Mucosa of descending colon (tissue), 3 donors: ENCODE results near the gene KIF5C. TPM values are rescaled to one million over a fixed set of nuclear protein-coding genes. Genes with fewer than 3 reads are reported as not detected.
A peak's percentile ranks its signal among the peaks of the same experiment; 100 is the strongest.

ENCODE experiments used
- ATAC-seq: fragments of 200-7000 bp; cut with Tn5 transposase; one replicate; pipeline ENCODE4 v1.9.1; 2020; ENCODE audit warnings: mild to moderate bottlenecking, moderate library complexity
- DNase-seq, 3 donors: peaks; one replicate each; pipeline ENCODE4 v3.0.0-alpha.2; 2020
- H3K36me3 ChIP-seq: fragments of 200-600 bp; one replicate; pipeline ENCODE4 v1.8.0; 2021; ENCODE audit warnings: low read depth, mild to moderate bottlenecking
- H3K4me1 ChIP-seq: fragments of 200-600 bp; one replicate; pipeline ENCODE4 v1.8.0; 2021; ENCODE audit warnings: low read depth, mild to moderate bottlenecking
- H3K4me3 ChIP-seq: fragments of 200-600 bp; one replicate; pipeline ENCODE4 v1.8.0; 2021; ENCODE audit warnings: mild to moderate bottlenecking
- H3K9me3 ChIP-seq: fragments of 200-600 bp; one replicate; pipeline ENCODE4 v1.8.0; 2021; ENCODE audit warnings: mild to moderate bottlenecking
- intact Hi-C, 2 donors: fragments of 100-400 bp; cut with DNase I in 1 of 2; cut with micrococcal nuclease in 1 of 2; formaldehyde crosslinking; loops; one replicate each; pipeline versions ENCODE4 v1.11.0 to v1.11.1; 2022; cut with DNase I, micrococcal nuclease
- total RNA-seq, 3 donors: library from RNA; stranded (reverse); fragmentation: NEBNext Ultra II Directional in 2 of 3; extraction: Animal tissue kit (Norgen Biotek cat#: 25700) in 2 of 3; gene quantifications; one replicate each; pipeline versions ENCODE4 v1.2.1 to v1.2.4, GENCODE V29; 2021 to 2023
- TF ChIP-seq, protein P1 (sequence below): fragments of 200-600 bp; IDR thresholded peaks from one replicate; pipeline ENCODE4 v1.8.0; 2022; ENCODE audit warnings: antibody characterized with exemption, mild to moderate bottlenecking
- donor health status: DM: no; HTN: no; CAD: no; lungs with moderate emphysema.
- donor health status: DM: no; HTN: no; CAD: no.
- donor health status: DM: no; HTN: yes; CAD: no.

The KIF5C gene
- total RNA-seq, 3 donors from 2014 or later: 1.5 to 11.0 (median 2.5) TPM

DNA sequence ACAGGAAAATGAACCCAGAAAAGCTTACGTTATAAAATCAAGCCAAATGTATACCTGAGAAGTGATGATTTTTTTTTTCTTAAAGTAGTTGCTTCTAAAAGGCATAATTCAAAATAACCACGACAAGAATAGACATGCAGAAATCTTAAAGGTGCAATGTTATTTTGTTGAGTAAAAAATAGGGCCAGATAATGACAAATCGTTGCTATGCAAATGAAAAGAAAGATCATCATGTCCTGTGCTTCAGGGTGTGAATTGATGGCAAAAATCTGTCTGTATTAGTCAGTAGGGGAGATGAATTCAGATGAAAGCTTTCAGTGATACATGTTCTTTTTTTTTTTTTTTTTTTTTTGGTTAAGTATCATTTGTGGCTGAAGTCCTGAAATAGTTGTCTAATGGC lies 187.5 kb downstream of the KIF5C start:
- no peak overlapping the region for H3K4me3 ChIP-seq
- TF ChIP-seq, protein P1, sequence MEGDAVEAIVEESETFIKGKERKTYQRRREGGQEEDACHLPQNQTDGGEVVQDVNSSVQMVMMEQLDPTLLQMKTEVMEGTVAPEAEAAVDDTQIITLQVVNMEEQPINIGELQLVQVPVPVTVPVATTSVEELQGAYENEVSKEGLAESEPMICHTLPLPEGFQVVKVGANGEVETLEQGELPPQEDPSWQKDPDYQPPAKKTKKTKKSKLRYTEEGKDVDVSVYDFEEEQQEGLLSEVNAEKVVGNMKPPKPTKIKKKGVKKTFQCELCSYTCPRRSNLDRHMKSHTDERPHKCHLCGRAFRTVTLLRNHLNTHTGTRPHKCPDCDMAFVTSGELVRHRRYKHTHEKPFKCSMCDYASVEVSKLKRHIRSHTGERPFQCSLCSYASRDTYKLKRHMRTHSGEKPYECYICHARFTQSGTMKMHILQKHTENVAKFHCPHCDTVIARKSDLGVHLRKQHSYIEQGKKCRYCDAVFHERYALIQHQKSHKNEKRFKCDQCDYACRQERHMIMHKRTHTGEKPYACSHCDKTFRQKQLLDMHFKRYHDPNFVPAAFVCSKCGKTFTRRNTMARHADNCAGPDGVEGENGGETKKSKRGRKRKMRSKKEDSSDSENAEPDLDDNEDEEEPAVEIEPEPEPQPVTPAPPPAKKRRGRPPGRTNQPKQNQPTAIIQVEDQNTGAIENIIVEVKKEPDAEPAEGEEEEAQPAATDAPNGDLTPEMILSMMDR: no peak
- no peaks in the 10 kb centered on the region for H3K36me3 ChIP-seq
- DNase-seq (no peak), ATAC-seq (no peak)
- peaks cover 21% of the 10 kb centered on the region for H3K4me1 ChIP-seq
- intact Hi-C loops: no loop called here
- no peaks in the 10 kb centered on the region for H3K9me3 ChIP-seq

DNA sequence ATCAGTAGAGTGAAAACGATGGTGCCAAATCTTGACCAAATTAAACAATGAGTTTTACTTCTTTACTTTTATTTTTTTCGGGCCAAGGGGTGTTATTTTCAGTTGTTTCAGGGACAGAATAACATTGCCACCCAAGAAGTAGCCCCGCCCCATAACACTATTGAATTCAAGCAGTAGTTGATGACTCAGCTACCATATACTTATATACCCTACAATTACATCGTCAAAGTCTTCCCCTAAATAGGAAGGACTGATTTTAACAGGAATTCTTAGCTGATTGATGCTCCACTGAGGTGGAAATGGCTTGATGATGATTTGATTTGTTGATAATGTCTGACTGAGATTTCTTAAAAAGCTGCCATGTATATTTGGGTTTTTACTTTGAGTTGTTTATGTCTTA lies 188.2 kb downstream of the KIF5C start:
- TF ChIP-seq, protein P1: no peak
- ATAC-seq (peak; percentile 79), DNase-seq (no peak)
- intact Hi-C loops: no loop called here
- Histone ChIP-seq H3K9me3 (no peaks in the 10 kb centered on the region), H3K36me3 (no peaks in the 10 kb centered on the region), H3K4me3 (no peak overlapping the region), H3K4me1 (peaks cover 21% of the 10 kb centered on the region)

DNA sequence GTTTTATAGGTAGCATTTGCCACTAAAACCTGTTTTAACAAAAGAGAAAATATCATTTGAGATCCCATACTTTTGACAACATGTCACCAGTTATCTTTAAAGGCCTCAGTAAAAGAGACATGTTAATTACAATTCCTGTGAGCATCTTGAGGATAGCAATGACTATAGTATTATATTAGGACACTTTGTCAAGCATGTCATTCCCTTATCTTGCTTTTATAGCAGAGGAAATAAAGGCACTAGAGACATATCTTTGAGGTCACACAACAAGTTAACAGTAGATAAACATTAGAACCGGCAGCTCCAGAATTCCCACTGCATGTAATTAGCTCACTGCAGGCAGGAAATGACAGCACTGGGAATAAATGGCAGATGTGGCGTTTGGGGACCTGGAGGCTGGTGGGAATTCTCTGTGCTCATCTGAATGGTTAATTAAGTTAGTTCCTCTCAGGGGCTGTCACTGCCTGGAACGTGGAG lies 189.4 kb downstream of the KIF5C start:
- Histone ChIP-seq H3K4me3 (no peak overlapping the region), H3K9me3 (no peaks in the 10 kb centered on the region), H3K4me1 (peaks cover 21% of the 10 kb centered on the region), H3K36me3 (no peaks in the 10 kb centered on the region)
- intact Hi-C loops: no loop called here
- peak; percentile 90 for ATAC-seq
- TF ChIP-seq, protein P1: no peak
- peak in 2 of 3 donors; percentile 34 to 60 for DNase-seq

DNA sequence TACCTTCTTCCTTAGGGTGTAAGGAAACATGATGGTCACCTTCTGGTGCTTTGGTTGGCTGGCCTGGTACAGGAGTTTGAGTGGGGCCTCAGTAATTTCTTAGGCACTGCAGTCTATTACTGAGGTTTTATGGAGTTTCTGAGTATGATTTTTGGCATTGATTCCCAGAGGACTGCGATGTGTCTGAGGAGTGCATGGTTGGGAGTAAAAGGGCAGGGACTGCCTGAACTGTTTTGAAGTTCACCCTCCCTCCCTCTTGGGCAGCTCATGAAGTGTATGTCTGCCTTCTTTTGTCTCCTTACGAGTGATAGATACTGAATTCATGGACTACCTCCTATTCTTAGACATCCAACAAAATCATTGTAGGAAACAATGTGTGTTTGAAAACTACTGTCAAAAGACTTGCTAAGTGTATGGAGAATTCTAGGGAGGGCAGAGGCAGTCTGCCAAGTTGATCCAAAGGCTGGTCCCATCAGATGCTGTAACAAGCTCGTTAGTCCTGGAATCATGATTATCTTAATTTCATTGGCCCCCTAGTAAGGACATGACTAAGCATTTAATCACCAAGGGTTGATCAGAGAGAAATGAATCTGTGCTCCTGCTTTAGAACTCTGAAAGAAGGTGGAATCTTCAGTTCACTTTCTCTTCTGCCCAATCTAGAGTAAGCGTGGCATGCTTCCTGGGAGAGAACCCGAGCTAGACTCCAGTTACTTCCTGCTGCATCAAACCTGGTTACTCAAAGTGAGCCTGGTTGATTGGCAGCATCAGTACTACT lies 190.0 kb downstream of the KIF5C start:
- no peak overlapping the region for H3K4me3 ChIP-seq
- no peaks in the 10 kb centered on the region for H3K9me3 ChIP-seq
- DNase-seq: no peak
- peak; percentile 28 for ATAC-seq
- no peaks in the 10 kb centered on the region for H3K36me3 ChIP-seq
- TF ChIP-seq, protein P1: no peak
- intact Hi-C loops: no loop called here
- H3K4me1 ChIP-seq: peaks cover 21% of the 10 kb centered on the region

DNA sequence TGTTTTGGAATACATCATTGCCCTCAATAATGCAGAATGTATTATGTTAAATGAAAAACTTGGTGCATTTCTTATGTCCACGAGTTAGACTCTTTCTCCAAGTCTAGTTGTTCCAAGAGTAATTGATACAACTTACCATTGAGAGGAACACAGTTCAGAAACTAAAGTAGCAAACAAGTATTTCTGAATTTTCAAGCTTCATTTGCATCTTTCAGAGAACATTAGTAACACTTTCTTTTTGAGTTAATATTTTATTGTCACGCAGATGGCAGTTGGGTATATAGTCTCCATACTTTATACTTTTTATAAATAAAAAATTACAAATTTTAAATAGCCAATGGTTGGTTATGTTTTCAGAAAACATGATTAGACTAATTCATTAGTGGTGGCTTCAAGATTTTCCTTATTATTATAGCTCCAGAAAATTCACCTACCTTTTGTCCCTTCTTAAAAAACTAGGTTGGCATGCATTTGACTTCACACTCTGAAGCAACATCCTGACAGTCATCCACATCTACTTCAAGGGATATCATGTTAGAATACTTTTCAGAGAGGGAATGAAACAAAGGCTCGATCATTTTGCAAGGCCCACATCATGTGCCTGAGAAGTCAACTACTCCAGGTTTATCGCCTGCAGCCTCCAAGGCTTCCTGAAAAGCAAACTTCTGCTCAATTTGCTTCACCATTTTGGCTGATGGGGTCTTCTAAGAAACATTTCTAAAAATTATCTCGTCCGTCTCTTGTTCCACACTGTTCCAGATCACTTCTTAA lies 193.4 kb downstream of the KIF5C start:
- ATAC-seq: no peak
- DNase-seq: no peak
- intact Hi-C loops: no loop called here
- Histone ChIP-seq H3K4me3 (no peak overlapping the region), H3K36me3 (no peaks in the 10 kb centered on the region), H3K9me3 (no peaks in the 10 kb centered on the region), H3K4me1 (peaks cover 16% of the 10 kb centered on the region)
- TF ChIP-seq, protein P1: no peak
